Measurements from ENCODE around the gene TBX5.
"Not testable (repeated sequence)": the region's sequence is repeated elsewhere in the genome, so short reads cannot be mapped to it uniquely, and the experiment has no call there.

TBX5 gene

DNA sequence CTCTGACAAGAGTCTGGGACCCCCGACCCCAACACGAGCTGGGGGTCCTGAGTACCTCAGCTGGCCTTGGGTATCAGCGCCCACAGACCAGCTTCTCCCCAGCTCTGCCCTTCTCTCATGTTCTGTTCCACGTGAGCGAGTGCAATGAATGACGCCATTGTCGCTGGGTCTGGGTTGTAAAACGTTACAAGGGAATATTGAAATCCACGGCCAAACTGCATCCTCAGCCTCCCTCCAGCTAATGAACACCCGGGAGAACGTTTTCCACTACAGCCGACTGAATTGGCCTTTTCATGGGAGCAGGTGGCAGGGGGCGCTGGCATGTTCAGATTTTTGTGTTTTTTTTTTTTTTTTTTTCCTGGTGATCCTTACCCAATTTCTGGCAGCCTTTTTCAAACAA is 34.7 kb downstream of the TBX5 start:
- no peak for DNase-seq

DNA sequence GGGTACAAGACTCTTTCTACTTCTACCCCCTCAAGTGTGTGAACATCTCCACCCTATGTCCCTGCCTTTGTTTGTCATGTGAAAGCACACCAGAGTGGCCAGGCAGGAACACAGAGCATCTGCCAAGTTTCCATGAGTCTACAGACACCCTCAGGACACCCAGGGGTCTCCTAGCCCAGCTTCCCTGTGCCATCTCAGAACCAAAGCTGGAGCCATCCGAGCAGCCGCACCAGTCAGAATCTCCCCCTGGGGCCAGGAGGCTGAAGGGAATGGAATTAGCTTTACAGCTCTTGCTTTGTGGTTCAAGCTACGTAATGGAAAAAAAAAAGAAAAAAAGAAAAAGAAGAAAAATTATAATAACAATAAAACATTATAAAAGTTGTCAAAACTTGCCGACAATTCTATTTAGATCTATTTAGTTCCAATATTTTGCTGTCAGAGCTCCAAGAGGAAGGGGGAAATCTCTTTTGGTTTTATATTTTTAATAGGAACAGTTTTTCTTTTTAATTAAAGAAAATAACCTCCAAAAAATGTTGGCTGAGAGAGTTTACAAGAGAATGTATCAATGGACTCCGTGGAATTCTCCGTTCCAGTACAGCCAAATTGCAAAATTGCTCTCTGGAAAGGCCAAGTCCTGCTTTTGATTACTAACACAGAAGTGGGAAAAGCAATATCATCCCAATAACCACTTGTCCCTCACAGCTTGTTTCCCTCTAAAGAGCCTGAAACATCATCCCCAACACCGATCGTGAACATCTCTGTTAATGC is 37.1 kb downstream of the TBX5 start:
- no peak for DNase-seq

DNA sequence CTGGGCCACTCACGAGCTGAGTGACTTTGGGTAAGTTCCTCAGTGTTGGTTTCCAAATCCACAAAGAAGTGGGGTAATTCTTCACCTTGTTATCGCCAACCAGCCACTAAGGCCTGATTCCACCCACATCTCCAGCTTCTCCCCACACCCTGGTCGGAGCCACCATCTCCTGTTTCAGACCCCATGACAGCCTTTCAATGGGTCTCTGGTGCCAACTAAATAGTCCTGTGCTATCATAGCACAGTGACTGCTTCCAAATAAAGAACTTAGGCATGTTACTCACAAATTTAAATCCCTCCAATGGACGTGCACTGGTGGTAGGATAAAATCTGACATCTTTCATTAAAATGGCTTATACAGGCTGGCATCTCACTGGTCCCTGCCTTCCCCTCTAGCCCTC is 44.0 kb downstream of the TBX5 start:
- DNase-seq = no peak

DNA sequence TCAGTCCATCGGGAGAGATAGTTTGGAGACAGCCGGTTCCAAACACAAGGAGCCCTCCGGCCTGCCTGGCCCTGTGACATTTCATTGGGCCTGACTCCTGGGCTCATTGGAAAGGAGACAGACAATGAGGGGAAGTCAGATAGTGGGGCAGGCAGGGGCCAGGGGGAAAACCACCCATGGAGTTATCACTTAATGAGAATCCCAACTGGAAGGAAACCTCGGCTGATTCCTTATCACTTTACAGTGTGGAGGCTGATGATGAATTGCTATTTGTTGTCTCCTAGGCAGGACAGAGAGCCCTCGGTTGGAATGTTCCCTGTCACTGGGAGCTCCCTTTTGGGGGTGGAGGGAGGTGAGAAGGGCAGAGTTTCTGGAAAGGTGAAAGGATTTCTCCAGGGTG is 44.4 kb downstream of the TBX5 start:
- no peak for DNase-seq

DNA sequence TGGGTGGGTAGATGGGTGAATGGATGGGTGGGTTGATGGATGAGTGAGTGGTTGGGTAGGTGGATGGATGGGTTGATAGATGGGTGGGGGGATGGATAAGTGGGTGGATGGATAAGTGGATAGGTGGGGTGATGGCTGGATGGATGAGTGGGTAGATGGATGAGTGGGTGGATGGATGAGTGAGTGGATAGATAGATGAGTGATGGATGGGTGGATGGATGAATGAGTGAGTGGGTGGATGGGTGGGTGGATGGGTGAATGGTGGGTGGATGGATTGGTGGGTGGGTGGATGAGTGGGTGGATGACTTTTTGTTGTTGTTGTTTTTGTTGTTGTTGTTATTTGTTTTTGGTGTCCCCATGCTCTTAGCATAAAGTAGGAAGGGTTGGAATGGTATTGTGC is 45.5 kb downstream of the TBX5 start:
- no peak for DNase-seq

DNA sequence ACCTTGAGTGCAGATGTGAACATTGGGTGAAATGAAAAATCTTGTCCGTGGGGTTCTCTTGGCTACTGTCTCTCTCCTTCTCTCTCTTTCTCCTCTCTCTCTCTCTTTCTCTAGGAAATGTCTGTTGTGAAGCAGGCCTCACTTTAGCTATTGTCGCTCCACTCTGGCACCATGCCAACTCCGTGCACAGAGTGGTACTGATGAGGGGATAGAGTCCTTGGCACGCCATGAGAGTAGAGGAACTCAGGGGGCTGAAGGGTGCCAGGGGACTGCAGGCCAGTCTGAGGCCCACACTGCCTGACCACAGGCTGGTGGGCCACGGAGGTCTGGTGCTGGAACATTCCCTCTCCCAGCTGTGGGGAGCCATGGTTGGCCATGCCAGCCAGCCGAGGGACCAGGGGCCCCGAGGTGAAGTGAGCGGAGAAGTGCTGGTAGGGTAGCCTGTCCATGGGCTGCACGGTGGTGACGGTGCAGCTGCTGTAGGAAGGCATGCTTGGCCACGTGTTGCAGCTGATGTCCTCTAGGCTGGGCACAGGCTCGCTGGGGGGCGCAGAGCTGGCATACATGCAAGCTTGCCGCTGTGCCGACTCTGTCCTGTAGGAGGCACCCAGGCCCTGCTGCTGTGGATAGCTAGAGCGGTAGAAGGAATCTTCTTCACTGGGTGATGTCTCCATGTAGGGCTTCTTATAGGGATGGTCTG is 50.4 kb downstream of the TBX5 start:
- no peak for DNase-seq

DNA sequence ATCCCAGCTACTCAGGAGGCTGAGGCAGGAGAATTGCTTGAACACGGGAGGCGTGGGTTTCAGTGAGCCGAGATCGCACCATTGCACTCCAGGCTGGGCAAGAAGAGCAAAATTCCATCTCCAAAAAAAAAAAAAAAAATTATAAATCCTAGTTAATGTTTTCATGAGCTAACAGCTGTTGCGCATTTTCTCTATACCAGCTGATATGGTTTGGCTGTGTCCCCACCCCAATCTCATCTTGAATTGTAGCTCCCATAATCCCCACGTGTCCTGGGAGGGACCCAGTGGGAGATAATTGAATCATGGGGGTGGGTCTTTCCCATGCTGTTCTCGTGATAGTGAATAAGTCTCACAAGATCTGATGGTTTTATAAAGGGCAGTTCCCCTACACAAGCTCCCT is 56.7 kb downstream of the TBX5 start:
- DNase-seq = not testable (repeated sequence)

DNA sequence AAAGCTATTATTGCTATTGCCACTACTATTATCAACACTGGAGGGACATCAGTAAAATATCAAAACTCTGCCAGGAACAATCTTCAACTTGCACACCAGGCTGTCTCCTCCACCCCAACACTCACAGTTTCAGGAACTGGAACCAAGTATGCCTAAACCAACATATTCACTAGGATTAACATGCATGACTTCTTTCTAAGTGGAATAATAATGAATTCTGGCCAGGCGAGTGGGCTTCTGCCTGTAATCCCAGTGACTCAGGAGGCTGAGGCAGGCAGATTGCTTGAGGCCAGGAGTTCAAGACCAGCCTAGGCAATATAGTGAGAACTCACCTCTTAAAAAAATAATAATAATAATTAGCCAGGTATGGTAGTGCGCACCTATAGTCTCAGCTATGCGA is 58.1 kb downstream of the TBX5 start:
- no peak for DNase-seq

DNA sequence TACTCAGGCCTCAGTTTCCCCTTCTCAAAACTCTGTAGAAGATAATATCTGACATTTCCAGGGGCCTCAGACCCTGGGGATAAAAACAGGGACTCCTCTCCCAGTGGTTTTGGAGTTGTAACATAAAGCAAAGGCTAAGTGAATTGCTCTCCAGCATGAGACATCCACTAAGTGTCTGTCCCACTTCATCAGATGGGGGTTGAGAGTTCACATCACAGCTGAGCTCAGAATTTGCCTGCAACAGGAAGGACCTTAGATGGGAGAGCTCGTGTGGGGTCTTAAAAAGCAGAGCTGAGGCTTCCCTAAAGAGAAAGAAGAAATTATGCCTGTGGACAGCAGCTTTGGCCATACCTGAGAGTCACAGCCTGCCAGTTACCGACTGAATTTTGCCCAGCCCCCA is 61.1 kb downstream of the TBX5 start:
- no peak for DNase-seq

DNA sequence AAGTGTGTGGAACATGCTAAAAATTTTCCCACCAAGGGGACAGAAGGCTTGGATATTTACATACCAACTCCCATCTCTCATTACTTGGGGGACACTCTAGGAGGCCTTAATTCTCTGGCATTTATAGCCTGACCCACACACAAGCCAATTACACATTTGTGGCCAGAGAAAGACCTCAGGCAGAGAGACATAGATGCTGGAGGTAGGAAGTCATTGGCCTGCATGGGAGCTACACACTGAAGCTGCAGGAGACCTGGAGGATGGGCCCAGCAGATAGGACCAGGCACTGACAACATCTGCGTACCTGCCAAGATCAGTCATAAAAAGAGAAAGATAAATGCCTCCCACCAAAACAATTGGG is 61.7 kb downstream of the TBX5 start:
- no peak for DNase-seq

DNA sequence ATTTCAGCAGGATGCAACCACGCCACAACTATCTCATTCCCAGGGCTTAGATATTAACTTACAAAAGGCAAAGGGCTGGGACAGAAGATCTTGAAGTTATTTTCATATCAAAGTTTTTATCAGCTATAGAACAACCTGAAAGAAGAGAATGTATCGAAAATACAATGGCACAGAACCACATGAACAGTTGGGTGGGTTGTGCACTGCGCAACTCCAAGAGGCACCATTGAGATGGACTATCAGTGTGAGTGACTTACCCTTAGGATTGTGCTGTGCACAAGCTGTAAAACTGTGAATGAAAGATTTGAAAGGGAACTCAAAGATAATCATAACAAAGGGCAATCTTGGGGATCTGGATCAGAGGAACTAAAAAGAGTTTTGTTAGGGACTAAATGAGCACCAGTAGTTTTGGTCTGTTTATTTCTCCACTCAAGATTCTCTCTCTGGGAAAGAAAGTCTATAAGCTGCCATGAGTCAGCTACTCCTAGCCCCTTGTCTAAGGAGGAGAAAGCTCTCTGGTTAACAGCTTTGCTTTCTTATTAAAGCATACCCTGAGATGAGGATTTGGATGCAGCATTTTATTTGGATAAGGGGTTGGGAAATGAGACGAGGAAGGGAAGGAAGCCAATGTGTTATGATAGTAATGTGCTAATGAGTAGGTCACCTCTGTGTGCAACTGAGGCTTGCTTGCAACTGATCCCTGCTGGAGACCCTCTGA is 62.2 kb downstream of the TBX5 start:
- DNase-seq = no peak

DNA sequence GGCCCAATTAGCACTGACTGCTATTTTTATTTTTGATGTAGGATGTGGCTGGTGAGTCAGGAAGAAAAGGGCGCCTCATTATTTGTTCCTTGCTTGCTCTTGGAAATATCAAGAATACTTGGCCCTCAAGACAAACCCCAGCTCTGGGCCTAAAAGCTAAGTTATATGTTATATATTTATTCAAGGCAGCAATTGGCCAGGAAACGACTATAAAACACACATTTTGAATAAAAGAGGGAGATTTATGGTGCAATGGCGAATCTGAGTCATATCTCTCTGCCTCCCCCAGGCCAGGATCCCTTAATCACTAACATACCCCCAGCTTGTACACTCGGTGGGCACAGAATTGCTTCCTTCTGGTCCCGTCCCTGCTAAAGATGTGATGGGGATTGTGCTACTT is 63.3 kb downstream of the TBX5 start:
- DNase-seq = no peak

DNA sequence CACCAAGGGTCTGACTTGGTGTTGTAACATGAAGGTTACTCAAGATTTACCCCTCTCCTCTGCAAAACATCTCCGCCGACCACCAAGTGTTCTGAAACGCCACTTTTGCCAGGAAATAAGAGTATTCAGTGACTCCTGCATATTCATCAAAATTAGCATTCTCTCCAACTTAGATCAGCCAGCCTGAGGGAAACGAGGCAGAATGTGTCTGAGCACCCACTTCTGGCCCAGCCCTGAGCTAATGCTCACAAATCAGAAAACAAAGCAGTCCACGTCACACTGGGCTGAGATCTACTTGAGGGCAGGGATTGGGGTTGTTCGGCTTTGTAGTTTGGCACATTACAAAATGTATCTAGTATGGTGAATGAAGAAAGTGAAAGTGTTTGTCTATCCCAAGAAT is 64.3 kb downstream of the TBX5 start:
- DNase-seq = no peak

DNA sequence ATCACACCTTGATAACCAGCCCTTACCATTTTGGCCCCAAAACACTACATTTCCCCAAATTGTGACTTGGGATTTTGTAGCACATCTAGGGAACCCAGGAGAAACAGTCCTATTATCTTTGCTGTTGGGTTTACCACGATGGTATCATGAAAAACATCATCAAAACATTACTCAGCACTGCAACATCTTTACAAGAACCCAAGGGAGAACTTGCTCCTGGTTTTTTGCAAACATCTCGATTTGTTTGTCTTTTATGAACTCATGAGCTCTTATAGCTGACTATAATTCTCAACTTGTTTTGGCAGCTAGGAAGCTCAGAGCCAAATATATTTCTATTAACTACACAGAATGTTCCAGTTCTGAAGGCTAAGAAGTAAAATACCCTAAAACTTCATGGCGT is 65.7 kb downstream of the TBX5 start:
- no peak for DNase-seq

DNA sequence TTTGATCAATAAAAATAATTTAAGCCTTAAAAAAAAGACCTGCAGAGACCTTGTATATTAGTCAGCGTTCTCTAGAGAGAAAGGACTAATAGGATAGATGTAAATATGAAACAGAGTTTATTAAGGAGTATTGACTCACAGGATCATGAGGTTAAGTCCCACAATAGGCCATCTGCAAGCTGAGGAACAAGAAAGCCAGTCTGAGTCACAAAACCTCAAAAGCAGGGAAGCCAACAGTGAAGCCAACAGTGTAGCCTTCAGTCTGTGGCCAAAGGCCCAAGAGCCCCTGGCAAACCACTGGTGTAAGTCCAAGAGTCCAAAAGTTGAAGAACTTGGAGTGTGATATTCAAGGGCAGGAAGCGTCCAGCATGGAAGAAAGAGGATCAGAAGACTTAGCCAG is 66.3 kb downstream of the TBX5 start:
- no peak for DNase-seq

DNA sequence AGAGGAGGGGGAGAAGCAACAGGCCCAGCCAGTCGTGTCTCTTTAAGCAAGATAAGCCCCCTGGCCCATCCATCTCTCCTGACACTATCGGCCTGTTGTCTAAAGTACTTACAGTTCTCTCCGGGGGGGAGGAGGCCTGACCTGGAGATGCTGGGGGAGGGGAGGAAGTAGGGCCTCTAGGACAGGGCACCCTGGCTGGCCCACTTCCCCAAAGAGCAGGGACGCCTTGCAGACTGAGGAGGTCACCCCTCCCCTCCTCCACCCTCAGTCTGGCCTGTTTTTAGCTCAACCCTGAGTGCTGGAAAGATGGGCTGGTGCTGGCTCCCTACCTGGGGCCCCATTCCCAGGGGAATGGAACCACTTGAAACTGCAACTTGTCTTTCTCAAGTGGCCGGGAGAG is 70.3 kb downstream of the TBX5 start:
- DNase-seq = no peak

DNA sequence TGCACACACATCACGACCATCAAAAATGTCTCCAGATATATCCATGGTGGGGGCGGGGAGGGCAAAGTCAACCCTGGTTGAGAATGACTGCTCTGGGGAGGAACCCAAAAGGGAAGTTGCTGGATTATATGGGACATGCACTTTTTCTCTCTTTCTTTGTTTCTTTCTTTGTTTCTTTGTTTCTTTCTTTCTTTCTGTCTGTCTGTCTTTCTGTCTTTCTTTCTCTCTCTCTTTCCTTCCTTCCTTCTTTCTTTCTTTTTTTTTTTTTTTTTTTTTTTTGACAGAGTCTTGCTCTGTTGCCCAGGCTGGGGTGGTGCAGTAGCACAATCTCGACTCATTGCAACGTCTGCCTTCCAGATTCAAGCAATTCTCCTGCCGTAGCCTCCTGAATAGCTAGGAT is 71.5 kb downstream of the TBX5 start:
- no peak for DNase-seq

DNA sequence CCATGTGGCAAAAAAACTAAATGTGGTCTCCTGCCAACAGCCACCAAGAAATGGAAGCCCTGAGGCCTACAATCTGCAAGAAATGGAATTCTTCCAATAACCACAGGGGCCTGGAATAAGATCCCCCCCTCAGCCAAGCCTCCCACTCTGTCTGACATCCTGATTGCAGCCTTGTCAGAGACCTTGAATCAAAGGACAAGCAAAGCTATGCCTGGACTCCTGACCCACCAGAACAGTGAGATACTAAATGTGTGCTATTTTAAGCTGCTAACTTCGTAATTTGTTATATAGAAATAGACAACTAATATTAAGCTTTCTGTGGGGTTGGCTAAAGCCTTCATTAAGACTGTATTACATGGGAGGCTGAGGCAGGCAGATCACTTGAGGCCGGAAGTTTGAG is 77.7 kb downstream of the TBX5 start:
- no peak for DNase-seq

DNA sequence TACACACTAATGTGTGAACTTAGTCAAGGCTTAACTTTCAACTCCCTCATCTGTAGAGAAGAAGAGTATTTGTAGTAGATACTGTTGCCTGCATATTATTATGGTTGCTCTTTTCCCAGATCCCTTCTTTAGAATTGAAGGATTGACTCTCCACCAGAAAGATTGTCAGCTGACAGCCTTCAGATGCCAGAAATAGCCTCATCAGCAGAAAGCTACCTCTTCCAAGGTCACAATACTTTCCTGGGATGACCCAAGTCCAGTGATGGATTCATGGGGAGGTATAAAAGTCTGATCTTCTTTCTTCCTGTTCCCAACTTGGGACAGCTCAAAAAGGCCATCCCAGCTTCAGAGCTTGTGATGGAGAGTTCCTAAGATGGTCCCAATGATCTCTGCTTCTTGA is 78.2 kb downstream of the TBX5 start:
- DNase-seq = no peak

DNA sequence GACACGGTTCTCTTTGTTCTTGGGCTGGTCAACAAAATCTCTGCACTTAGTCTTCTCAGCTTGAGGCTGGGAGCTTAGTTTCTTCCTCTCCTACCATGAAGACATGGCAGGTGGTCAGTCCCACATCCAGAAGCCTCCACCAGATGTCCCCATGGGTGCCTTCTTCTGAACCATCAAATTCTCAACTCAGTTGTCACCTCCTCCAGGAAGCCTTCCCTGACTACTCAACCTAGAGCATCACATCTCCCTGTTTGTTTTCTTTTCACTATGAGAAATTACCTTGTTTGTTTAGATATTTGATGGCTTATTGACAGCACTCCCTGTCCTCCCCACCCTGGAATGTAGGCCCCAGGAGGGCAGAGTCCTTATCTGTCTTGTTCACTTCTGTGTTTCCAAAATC is 84.4 kb downstream of the TBX5 start:
- no peak for DNase-seq

DNA sequence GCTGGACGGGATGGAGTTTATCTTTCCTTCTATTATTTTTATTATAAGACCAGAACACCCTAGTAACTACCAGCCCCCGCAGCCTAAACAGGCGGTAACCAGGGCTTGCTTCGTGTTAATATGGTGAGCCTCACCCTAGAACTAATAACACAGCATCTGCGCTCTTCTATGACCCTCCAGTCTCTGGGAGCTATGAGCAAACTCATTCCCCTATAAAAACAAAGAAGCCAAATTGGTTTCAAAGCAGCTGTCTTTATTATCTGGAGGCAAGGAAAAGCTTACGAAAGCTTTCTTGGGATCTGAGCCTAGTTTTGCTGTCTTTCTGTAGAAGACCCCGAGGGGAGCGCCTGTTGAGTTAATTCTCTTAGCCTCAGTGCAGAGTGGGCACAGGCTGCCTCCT is 85.0 kb downstream of the TBX5 start:
- DNase-seq = no peak

DNA sequence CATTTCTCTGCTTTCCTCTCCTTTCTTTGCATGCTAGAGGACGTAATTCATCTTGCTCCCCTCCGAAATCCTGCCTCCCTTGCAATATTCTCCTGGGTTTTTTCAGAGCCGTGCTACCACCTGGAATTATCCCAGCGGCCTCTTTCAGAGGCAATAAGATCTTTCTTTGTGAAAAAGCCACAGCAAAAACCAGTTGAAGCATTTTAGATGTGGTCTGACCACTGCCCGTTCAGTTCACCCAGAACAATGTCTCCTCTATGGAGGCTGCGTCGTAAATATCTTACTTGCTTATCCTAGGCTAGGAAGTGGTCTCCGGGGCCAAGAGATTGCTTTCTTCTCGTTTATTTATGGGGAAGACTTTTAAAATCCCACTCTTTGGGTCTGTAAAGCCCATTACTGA is 85.8 kb downstream of the TBX5 start:
- no peak for DNase-seq

DNA sequence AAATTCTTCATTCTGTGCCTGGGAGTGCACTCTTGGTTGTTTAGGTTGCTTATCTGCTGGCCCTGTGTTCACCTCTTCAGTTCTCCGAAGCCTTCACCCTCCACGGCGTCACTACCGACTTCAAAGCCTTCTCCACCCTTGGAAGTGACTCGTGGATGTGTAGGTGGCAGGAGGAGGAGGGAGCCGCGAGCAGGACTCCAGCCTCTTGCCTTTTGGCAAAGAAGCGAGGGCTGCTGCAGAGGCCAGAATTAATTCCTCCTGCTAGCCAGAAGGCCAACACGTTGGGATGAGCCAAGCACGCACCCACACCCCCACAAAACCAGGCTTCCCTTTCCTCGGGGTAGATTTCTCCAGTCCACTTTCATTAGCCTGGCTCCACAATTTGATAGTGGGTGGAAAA is 86.5 kb downstream of the TBX5 start:
- no peak for DNase-seq

DNA sequence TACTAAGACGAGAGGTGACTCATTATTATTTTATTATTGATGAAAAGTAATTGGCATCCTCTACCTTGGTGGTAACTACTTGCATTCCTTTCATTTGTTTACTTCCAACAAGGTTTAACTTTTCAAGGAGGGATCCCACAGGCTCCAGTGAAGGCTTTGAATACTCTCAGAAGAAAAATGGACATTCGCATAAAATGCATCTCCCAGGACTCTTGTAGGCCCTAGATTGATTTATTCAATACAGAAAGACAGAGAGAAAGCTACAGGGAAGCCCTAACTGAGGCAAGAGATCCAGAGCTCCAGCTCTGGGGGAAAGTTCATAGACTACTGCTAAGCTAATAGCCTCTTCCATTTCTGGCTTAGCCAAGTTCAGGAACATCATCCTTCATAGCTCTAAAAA is 87.0 kb downstream of the TBX5 start:
- no peak for DNase-seq
